Cardiac fibroblast (primary cell): ENCODE data around the gene CDYL2.

Experiments used
- DNase-seq, 2 donors: peaks; one replicate each; pipeline versions ENCODE4 v3.0.0 to v3.0.0-alpha.2; 2010; ENCODE audit warnings: low read depth in 2 of 2
- H3K4me3 ChIP-seq, 2 donors: replicated peaks in 1 of 2; 1 replicate in 1 of 2; 2 replicates in 1 of 2; pipeline ENCODE4 v1.5.1; 2011; ENCODE audit warnings: low read depth in 2 of 2, low read length in 2 of 2, mild to moderate bottlenecking in 2 of 2, moderate library complexity in 1 of 2
- TF ChIP-seq, protein P1 (sequence below): IDR thresholded peaks from one replicate; pipeline ENCODE4 v1.5.1; 2011; ENCODE audit warnings: low read depth, mild to moderate bottlenecking, low read length, inconsistent platforms

The CDYL2 gene

DNA sequence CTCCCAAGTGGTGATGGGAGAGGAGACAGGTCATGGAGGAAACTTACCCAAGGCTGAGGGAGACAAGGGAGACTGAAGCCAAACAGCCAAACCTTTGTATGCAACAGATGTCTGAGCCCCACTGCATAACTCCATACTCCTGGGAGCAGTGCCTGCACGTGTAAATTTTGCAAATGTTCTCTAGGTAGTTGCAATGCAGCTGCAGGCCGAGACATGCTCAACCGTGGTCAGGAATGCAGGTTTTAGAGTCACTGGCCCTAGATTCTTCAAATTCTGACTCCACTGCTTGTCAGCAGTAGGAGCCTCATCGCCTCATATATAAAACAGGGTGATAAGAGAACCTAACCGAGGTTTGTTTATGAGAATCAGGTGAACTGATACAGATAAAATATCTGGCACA lies 252.1 kb downstream of the CDYL2 start:
- DNase-seq = no peak
- no peak overlapping the region for H3K4me3 ChIP-seq

More for the DNA sequence above, 252.1 kb downstream of the CDYL2 start:
- TF ChIP-seq, protein P1, sequence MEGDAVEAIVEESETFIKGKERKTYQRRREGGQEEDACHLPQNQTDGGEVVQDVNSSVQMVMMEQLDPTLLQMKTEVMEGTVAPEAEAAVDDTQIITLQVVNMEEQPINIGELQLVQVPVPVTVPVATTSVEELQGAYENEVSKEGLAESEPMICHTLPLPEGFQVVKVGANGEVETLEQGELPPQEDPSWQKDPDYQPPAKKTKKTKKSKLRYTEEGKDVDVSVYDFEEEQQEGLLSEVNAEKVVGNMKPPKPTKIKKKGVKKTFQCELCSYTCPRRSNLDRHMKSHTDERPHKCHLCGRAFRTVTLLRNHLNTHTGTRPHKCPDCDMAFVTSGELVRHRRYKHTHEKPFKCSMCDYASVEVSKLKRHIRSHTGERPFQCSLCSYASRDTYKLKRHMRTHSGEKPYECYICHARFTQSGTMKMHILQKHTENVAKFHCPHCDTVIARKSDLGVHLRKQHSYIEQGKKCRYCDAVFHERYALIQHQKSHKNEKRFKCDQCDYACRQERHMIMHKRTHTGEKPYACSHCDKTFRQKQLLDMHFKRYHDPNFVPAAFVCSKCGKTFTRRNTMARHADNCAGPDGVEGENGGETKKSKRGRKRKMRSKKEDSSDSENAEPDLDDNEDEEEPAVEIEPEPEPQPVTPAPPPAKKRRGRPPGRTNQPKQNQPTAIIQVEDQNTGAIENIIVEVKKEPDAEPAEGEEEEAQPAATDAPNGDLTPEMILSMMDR = no peak
